GM10266 (cell line): ENCODE data around the gene SMAP2.
"Not testable (repeated sequence)": the region's sequence is repeated elsewhere in the genome, so short reads cannot be mapped to it uniquely, and the experiment has no call there.

ENCODE experiments used
- DNase-seq: peaks from one replicate; pipeline ENCODE4 v3.0.0; 2012; ENCODE audit errors: extremely low spot score
- CTCF ChIP-seq: IDR thresholded peaks from 2 replicates; pipeline ENCODE4 v1.5.1; 2012; ENCODE audit warnings: mild to moderate bottlenecking, low read depth; ENCODE audit not compliant: control insufficient read depth, insufficient read depth; ENCODE audit errors: missing control alignments

The SMAP2 gene

GRCh38 chr1:40386359-40386723 lies 12.8 kb downstream of the SMAP2 start:
- TF ChIP-seq CTCF: no peak
- DNase-seq: no peak

- no peak for DNase-seq
- TF ChIP-seq CTCF: no peak
Observed at GRCh38 chr1:40386796-40387195, 13.3 kb downstream of the SMAP2 start.

- not testable (repeated sequence) for DNase-seq
Observed at GRCh38 chr1:40387381-40388306, 14.1 kb downstream of the SMAP2 start.

- not testable (repeated sequence) for DNase-seq
Observed at GRCh38 chr1:40388456-40389321, 15.2 kb downstream of the SMAP2 start.

- TF ChIP-seq CTCF: no peak
- no peak for DNase-seq
Observed at GRCh38 chr1:40389322-40389803, 15.8 kb downstream of the SMAP2 start.

- DNase-seq: no peak
- TF ChIP-seq CTCF: no peak
Observed at GRCh38 chr1:40389871-40390560, 16.5 kb downstream of the SMAP2 start.

GRCh38 chr1:40390857-40391256 lies 17.3 kb downstream of the SMAP2 start:
- TF ChIP-seq CTCF: no peak

More at GRCh38 chr1:40390857-40391256, 17.3 kb downstream of the SMAP2 start:
- DNase-seq: no peak
